ENCODE results near the gene SLC17A3.
A peak's percentile ranks its signal among the peaks of the same experiment; 100 is the strongest.

Gene SLC17A3

DNA sequence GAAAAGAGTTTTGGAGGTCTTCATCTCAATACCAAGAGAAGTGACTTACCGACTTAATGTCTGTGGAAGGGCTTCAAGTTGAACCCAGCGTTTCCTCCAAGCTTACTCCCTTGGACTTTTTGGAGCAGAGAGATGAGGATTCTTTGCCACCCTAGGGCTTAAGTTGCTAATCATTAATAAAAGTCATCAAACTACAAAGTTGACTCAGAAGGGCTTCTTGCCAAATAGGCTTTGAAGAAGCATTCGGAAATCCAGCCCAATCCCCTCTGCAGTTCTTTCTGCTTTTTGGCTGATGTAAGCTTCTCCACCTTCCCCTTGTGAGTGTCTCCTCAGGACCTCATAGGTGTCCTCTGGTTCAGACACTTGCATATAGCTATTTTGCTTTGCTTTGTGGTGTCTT is at the start of gene SLC17A3:
SLC17A3 (minus strand) TSS at position 126 of the 400 bp plus-strand sequence. CDS start 5,856 bp downstream, outside the sequence.
- DNase-seq: no peak

GRCh38 chr6:25922301-25922700 is 48.3 kb upstream of the SLC17A3 start:
- no peak for DNase-seq

- no peak for DNase-seq
Measured at GRCh38 chr6:25921525-25922203, 47.6 kb upstream of the SLC17A3 start.

DNA sequence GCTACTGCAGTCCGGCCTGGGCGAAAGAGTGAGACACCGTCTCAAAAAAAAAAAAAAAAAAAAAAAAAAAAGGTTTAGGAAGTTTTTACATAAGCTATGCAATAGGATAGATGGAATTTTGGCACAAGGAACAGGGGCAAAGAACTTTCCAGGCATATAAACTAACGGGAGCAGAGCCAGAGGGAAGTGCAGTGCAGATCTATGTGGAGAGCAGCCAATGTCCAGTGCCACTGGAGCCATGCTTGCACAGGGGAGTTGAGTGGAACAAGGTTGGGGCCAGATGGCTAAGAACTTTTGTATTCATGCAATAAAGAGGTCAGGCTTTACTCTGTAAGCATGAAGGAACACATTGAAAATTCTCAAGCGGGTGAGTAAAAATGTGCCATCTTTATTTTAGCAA is 45.6 kb upstream of the SLC17A3 start:
- no peak for DNase-seq

DNA sequence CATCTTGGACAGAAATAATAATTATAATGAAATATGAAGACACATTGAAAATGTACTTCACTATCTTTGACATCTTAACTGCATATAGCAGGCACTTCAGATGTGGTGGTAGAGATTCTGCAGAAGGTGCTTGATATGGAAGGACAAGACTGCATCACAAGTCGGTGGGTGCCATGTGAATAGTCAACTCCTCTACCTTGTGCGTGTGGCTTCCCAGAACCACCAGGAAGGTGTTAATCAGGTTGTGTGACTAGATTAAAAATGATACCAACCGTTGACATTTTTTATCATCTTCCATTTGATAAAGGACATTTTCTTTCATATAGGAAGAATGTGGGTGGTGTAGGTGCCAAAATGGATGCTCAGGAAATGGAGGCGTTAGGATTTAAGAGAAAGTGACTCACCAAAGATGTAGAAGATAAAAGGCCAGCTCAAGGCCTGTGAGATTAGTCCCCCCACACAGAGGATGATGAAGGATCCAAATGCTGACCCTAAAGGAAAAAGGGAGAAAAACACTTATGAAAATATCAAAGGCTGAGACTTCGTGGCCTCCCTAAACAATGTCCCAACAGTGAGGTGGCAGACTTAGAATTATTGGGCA is 44.1 kb upstream of the SLC17A3 start:
- DNase-seq: peak; percentile 10

GRCh38 chr6:25916789-25917490 is 42.9 kb upstream of the SLC17A3 start:
- DNase-seq: no peak

DNA sequence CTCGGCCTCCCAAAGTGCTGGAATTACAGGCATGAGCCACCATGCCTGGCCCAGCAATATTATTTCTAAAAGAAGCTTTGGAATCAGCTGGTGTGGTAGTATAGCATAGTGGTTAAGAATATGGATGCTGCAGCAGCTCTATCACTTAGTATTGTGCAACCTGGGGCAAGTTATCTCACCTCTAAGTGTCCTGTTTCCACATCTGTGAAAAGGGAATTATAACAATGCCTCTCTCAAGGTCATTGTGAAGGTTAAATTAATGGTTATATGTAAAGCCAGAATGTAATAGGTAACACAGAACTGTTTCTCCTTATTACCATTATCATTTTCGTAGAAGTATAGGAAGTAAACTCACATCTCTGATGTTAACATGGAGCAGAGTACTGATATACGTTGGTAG is 42.3 kb upstream of the SLC17A3 start:
- DNase-seq: no peak

DNA sequence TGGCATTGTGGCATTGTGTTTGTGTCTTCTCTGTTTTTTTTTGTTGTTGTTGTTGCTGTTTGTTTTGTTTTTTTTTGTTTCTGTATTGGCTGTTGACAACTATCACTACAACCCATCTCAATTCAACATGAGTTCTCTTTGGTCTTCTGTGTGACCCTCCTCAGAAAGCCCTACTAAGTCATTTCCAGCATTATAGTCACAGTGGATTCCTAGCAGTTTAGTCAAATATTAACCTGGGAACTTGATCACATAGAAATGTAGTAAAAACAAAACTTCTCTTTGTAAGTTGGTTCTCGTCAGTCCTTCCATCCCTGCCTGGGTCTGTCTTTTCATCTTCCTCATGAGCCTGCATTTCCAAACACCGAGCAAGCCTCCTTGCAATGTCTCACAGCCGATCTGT is 39.7 kb upstream of the SLC17A3 start:
- peak; percentile 30 for DNase-seq

DNA sequence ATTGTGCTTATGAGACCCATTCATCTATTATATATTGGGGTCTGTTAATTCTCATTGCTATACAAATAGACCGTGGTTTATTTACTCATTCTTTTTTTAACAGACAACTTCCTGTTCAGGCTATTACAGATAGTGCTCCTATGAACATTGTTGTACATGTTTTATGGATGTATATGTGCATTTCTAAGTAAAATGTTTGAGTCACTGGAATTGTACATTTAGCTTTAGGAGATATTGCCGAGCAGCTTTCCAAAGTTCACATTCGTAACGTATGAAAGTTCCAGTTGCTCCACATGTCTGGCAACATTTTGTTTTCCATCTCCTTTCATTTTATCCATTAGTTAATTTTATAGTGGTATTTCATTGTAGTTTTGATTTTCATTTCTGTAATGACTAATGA is 37.3 kb upstream of the SLC17A3 start:
- DNase-seq: no peak

DNA sequence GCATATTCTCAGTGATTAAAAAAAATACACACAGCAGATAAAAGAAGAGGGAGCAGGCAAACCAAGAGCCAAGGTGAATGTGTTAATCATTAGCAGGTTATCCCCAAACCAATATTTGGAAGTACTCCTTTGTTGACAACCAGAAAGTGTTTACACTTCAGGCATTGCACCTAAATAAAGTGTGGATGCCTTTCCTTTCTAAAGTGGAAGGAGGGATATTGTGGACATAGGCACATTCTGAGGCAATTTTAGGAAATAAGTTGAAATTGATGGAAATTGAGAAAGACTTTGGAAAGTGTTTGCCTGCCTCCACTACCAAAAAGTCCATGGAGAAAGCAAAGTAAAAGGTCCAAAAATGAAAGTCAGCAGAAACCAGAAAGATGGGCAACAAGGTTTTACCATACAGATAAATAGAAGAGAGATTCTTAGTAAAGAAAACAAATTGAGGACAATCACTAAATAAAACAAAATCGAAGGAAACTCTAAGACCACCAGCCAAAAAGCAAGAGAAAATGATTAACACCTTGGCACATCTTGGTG is 33.5 kb upstream of the SLC17A3 start:
- no peak for DNase-seq

DNA sequence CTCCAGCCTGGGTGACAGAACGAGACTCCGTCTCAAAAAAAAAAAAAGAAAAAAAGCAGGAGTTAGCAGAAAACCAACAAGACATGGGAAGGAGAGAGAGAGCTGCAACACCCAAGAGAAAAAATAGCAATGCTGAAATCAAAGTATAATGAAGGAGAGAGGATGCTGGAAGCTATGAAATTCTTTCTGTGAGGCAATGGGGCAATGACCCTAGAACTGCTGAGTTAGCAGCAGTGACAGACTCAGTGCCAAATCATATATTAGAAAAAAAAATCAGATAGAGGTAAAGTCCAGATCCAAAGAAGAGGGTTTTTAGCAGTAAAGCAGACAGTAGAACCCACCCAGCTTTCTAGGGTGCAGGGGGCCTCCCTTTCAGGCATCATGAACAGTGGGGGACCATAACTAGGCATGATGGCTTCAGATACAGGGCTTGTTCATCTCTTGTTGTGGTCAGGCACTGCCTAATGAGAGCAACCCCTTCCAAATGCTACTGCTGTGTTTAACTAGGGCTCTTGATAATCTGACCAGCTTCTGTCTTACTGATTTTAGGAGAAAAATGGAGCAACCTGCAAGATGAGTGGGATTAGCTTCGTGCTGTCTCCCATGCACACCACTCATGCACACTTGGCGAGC is 29.5 kb upstream of the SLC17A3 start:
- no peak for DNase-seq

DNA sequence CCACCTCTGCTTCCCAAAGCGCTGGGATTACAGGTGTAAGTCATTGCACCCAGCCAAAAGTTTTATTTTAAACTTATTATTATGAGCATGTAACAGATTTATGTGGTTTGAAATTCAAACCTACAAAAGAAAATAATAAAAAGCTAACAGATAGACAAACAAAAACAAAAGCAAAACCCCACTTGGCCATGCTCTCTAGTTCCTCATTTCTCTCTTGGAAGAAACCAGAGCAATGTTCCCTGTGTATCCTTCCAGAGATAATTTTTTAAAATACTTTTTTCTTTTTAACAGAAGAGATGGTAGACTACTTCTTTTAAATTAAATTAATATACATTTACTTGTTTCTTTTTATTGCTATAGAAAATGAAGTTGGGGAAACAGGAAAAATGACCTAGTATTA is 28.0 kb upstream of the SLC17A3 start:
- DNase-seq: no peak

GRCh38 chr6:25900843-25901242 is 26.8 kb upstream of the SLC17A3 start:
- DNase-seq: no peak

GRCh38 chr6:25899580-25900408 is 25.8 kb upstream of the SLC17A3 start:
- no peak for DNase-seq

DNA sequence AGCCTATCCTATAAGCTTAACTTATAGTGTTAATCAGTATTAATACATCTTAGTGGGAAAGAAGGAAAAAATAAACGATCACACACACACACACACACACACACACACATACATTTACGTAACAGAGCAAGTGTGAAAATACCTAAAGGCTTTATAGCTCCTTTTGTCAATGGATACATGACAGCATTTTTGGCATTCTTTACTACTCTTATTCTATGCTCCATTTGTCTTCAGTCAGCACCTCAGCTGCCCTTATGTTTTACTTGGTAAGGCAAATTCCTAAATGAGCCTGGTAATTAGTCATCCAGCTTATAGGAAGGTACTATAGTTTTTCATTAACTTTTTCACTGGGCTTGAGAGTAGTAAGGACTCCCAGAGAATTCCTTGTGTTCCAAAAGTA is 25.1 kb upstream of the SLC17A3 start:
- no peak for DNase-seq

DNA sequence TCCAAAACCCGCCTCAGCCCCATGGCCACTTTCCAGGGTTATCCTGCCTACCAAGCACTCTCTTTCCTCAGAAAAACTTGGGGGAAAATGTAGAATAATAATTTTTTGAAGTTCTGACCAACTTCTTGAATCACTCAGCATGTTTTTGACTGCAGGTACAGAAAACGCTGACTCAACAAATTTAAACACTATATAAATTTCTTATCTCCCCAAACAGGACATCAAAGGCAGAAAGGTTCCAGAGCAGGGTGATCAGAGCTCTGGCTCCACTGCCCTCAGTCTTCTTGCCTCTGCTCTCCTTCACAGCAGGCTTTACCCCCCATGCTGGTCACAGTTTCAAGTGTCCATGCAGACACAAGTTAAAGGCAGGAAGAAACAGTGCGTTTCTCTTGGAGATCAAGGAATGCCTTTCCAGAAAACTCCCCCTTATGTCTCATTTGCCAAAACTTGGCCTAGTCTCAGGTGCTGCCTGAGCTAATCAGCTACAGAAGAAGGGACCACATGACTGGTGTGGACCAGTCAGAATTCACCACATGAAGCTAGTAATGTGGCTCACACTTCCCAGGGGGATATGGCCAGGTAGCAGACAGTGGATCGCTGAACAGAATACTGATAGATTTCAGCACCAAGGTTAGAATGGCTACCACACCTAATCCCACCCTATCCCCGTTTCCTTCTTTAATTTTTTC is 24.4 kb upstream of the SLC17A3 start:
- no peak for DNase-seq

DNA sequence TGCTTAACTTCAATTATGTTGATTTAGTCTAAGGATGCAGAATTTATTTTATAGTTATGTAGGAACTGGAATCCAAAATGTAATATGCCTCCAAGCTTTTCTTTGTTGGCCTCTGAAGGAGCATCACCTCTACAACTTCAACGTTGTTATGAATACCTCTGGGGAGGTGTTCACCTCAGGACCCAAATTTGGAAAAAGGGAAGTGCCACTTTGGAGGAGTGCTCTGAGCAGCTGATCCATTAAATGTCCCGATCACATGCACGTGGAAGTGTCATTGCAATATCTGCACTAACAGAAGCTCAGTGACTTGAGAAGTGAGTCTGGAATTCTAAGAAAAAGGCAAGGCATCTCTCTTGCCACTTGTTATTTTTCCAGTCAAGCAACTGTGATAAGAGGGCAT is 22.2 kb upstream of the SLC17A3 start:
- no peak for DNase-seq

DNA sequence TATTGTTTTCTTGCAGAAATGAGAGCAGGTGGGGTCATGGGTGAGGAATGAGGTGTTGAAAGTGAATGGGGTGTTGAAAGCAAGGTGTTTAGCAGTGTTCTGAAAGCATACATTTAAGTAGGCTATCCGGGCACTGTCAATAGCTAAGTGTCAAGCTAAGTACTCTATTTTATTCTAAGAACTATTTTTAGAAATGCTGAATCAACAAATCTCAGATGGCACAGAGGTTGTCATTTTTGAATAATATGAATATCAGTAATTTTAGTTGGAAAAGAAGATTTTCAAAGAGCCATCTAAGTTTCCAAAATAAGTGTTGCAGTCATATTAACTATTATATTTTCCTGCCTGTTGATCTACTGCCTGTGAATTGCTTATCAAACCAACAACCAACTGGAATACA is 21.7 kb upstream of the SLC17A3 start:
- no peak for DNase-seq

GRCh38 chr6:25893778-25894177 is 19.7 kb upstream of the SLC17A3 start:
- no peak for DNase-seq

DNA sequence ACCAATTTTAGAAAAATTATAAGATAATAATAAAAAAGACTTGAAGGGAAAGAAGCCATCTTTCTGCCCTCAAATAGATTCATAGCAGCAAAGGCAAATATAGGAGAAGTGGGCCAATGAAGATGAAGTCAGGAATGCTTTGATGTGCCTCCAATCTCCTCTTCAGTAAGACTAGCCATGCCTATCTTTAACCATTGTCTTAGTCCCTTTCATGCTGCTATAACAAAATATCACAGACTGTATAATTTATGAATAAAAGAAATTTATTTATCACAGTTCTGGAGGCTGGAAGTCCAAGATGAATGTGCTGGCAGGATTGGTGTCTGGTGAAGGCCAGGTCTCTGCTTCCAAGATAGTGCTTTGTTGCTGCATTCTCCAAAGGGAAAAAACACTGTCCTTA is 18.8 kb upstream of the SLC17A3 start:
- no peak for DNase-seq

DNA sequence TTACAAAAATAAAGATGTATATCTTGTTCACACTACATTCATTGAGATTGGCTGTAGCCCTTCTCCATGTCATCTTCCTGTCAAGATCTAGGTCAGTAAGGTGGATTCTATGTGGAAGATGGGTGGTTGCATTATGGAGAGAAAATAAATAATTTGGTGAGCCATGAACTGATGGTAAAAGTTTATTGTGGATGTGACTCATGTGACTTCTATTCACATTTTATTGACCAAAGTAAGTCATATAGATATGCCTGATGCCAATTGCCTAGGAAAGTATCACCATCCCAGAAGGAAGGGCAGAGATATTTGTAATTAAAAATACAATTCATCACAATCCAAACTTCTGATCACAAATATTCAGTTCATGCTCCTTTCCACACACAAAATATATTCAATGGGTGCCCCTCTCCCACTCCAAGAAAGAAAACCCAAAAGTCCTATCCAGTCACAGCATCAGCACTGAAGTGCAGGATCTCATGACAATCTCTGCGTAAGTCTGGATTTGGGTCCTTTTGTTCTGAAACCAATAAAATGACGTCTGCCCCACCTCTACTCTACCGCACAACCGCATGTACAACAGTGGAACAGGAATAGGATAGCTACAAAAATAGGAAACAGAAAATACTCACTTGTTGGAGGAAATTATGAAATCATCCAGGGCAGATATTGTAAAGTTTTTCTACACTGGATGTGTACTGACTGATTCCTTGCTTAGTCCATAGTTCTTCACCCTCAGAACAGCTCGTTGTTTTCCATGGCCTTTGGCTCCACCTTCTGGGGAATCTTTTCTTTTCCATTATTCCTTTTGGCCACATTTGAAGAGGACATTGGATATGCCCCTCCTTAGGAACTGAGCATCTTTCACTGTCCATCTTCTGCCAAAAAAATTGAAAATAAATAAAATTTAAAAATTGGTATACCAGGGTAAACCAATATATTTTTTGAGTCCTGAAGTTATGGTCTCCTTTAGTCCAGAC is 16.1 kb upstream of the SLC17A3 start:
- DNase-seq: peak; percentile 37

All from activated CD4-positive, alpha-beta T cell treated with anti-CD3 and anti-CD28 coated beads, Interleukin-10, Interleukin-2, amounts not matched to agents 100 ng/mL and 50 ng/mL, durations not matched to agents 16 hours and 8 hours (primary cell).